CD14-positive monocyte (primary cell): Measurements from ENCODE around the gene CCDC85C. TPM values are rescaled to one million over a fixed set of nuclear protein-coding genes. Genes with fewer than 3 reads are reported as not detected.

ENCODE experiments used
- DNase-seq, 3 donors: peaks; one replicate each; pipeline ENCODE4 v3.0.0-alpha.2; 2011 to 2022
- H2AFZ ChIP-seq: 2 replicates; pipeline ENCODE4 v1.6.0; 2012; ENCODE audit warnings: mild to moderate bottlenecking, low read depth, low read length, inconsistent platforms; ENCODE audit not compliant: insufficient read depth, poor library complexity, severe bottlenecking
- H3K27ac ChIP-seq, 2 donors: 1 replicate in 1 of 2; 2 replicates in 1 of 2; pipeline ENCODE4 v1.5.1; 2012 to 2013; ENCODE audit warnings: low read length in 2 of 2, control low read depth in 1 of 2, inconsistent platforms in 1 of 2, low read depth in 1 of 2, mild to moderate bottlenecking in 1 of 2
- H3K27me3 ChIP-seq, 2 donors: one replicate each; pipeline versions ENCODE4 v1.6.0 to v1.6.1; 2011 to 2013; ENCODE audit warnings: low read length in 2 of 2; ENCODE audit not compliant: control insufficient read depth in 2 of 2, insufficient read depth in 2 of 2
- H3K36me3 ChIP-seq, 2 donors: replicated peaks in 1 of 2; 1 replicate in 1 of 2; 2 replicates in 1 of 2; pipeline versions ENCODE4 v1.5.1 to v1.6.1; 2012 to 2013; ENCODE audit warnings: low read length in 2 of 2, control low read depth in 1 of 2, inconsistent platforms in 1 of 2, mild to moderate bottlenecking in 1 of 2; ENCODE audit not compliant: insufficient read depth in 2 of 2, control insufficient read depth in 1 of 2
- H3K4me1 ChIP-seq, 2 donors: 1 replicate in 1 of 2; 2 replicates in 1 of 2; pipeline versions ENCODE4 v1.5.1 to v1.6.1; 2012 to 2013; ENCODE audit warnings: low read length in 2 of 2, control low read depth in 1 of 2, inconsistent platforms in 1 of 2, mild to moderate bottlenecking in 1 of 2, moderate library complexity in 1 of 2; ENCODE audit not compliant: insufficient read depth in 2 of 2, control insufficient read depth in 1 of 2
- H3K4me2 ChIP-seq: replicated peaks from 2 replicates; pipeline ENCODE3; 2012; ENCODE audit warnings: low read length, moderate library complexity, mild to moderate bottlenecking; ENCODE audit not compliant: poor library complexity, severe bottlenecking; ENCODE audit errors: extremely low read depth
- H3K4me3 ChIP-seq, 3 experiments: fragments of 200-600 bp in 1 of 3; sonication (generic) in 1 of 3; replicated peaks in 1 of 3; 1 replicate in 2 of 3; 2 replicates in 1 of 3; pipeline ENCODE4 v1.5.1; 2011 to 2013; ENCODE audit warnings: low read length in 3 of 3, mild to moderate bottlenecking in 3 of 3, control low read depth in 2 of 3, low read depth in 2 of 3, inconsistent platforms in 1 of 3, moderate library complexity in 1 of 3
- H3K79me2 ChIP-seq: 2 replicates; pipeline ENCODE4 v1.6.0; 2012; ENCODE audit warnings: mild to moderate bottlenecking, control low read depth, inconsistent platforms, low read length, moderate library complexity; ENCODE audit not compliant: insufficient read depth
- H3K9ac ChIP-seq: 2 replicates; pipeline ENCODE4 v1.6.0; 2017; ENCODE audit warnings: low read length, mild to moderate bottlenecking; ENCODE audit not compliant: insufficient read depth, poor library complexity, severe bottlenecking
- H3K9me3 ChIP-seq, 2 donors: replicated peaks in 1 of 2; 1 replicate in 1 of 2; 2 replicates in 1 of 2; pipeline versions ENCODE4 v1.5.1 to v1.6.1; 2012 to 2013; ENCODE audit warnings: low read length in 2 of 2, control low read depth in 1 of 2; ENCODE audit not compliant: control insufficient read depth in 1 of 2, insufficient read depth in 1 of 2
- H4K20me1 ChIP-seq: 2 replicates; pipeline ENCODE4 v1.6.0; 2012; ENCODE audit warnings: mild to moderate bottlenecking, low read length, control low read depth, moderate library complexity; ENCODE audit not compliant: insufficient read depth
- H3K27ac Mint-ChIP-seq, 7 donors: one replicate each; pipeline ENCODE4 v1.8.0; 2020; ENCODE audit warnings: mild to moderate bottlenecking in 7 of 7, mixed read lengths in 7 of 7, moderate library complexity in 6 of 7, inconsistent platforms in 2 of 7
- H3K27me3 Mint-ChIP-seq, 3 donors: one replicate each; pipeline ENCODE4 v1.8.0; 2021 to 2022; ENCODE audit warnings: low read depth in 3 of 3, mild to moderate bottlenecking in 3 of 3, mixed read lengths in 3 of 3, moderate library complexity in 3 of 3, inconsistent platforms in 1 of 3
- H3K36me3 Mint-ChIP-seq, 2 donors: one replicate each; pipeline ENCODE4 v1.8.0; 2020; ENCODE audit warnings: mixed read lengths in 2 of 2, inconsistent platforms in 1 of 2, mild to moderate bottlenecking in 1 of 2
- H3K4me1 Mint-ChIP-seq: one replicate; pipeline ENCODE4 v1.8.0; 2020; ENCODE audit warnings: mild to moderate bottlenecking, mixed read lengths
- H3K4me3 Mint-ChIP-seq, 2 donors: one replicate each; pipeline ENCODE4 v1.8.0; 2020; ENCODE audit warnings: mild to moderate bottlenecking in 2 of 2, mixed read lengths in 2 of 2, moderate library complexity in 1 of 2
- H3K9me3 Mint-ChIP-seq, 7 donors: one replicate each; pipeline ENCODE4 v1.8.0; 2020 to 2022; ENCODE audit warnings: mixed read lengths in 7 of 7, mild to moderate bottlenecking in 6 of 7, moderate library complexity in 6 of 7, inconsistent platforms in 2 of 7
- WGBS: methylation state at CpG from one replicate; pipeline ENCODE4 v1.1.5; 2013; ENCODE audit warnings: missing lambda C conversion rate; ENCODE audit not compliant: insufficient coverage; 5-methylcytosine and 5-hydroxymethylcytosine counted together
- intact Hi-C, 2 donors: fragments of 100-400 bp; cut with micrococcal nuclease; formaldehyde crosslinking; loops; one replicate each; pipeline versions ENCODE4 v1.15.0 to v1.15.1; 2023
- polyA plus RNA-seq, 3 donors: library from polyadenylated mRNA; depleted of rRNA in 1 of 3; unstranded in 2 of 3; stranded (reverse) in 1 of 3; fragments of 300-500 nt in 2 of 3; fragments of >200 nt in 1 of 3; fragmentation: Illumina TruSeq in 2 of 3; gene quantifications; 1 replicate in 2 of 3; 2 replicates in 1 of 3; pipeline ENCODE4 v1.2.3, GENCODE V29; 2012 to 2021
- TF ChIP-seq, protein P1 (sequence below): fragments of 200-600 bp; IDR thresholded peaks from one replicate; pipeline ENCODE4 v1.8.0; 2022; ENCODE audit warnings: antibody characterized with exemption, mild to moderate bottlenecking

Gene CCDC85C
- polyA plus RNA-seq, 3 donors = under 0.01 to 0.03 TPM; not detected in 1

DNA sequence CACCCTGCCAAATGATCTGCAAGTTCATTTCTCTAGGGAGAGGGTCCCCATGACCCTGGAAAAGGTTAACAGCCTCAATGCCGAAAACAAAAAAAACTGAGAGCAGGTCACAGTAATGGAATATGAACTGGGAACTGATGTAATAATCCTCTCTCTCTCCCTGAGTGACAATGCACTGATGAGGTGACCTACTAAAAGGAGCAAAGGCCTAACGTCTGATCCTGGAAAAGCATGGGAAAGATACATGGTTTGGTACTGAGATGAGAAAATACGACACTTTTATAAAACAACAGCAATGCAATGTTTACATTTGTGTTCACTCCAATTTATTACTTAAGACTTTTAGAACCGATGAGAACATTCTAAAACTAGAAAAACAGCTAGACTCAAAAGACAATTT is 151.0 kb downstream of the CCDC85C start:
- peaks cover 75 to 86% of the 10 kb centered on the region in 2 donors for H3K36me3 Mint-ChIP-seq
- no peaks in the 10 kb centered on the region for H3K4me1 Mint-ChIP-seq

DNA sequence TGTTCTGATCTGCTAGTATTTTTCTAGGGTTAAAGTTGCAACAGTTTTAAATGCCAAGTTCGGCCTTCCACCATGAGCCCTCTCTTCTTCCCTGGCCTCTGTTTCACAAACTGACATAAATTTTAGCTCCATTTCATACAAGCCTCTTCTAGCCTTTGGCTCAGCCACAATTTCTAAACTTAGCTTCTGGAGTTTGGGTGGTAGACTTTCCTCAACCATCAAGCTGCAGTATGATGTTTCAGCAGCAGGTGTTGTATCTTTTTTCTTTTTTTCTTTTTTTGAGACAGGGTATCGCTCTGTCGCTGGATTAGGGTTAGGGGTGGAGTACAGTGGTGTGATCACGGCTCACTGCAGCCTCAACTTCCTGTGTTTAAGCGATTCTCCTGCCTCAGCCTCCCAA is 152.8 kb downstream of the CCDC85C start:
- TF ChIP-seq, protein P1, sequence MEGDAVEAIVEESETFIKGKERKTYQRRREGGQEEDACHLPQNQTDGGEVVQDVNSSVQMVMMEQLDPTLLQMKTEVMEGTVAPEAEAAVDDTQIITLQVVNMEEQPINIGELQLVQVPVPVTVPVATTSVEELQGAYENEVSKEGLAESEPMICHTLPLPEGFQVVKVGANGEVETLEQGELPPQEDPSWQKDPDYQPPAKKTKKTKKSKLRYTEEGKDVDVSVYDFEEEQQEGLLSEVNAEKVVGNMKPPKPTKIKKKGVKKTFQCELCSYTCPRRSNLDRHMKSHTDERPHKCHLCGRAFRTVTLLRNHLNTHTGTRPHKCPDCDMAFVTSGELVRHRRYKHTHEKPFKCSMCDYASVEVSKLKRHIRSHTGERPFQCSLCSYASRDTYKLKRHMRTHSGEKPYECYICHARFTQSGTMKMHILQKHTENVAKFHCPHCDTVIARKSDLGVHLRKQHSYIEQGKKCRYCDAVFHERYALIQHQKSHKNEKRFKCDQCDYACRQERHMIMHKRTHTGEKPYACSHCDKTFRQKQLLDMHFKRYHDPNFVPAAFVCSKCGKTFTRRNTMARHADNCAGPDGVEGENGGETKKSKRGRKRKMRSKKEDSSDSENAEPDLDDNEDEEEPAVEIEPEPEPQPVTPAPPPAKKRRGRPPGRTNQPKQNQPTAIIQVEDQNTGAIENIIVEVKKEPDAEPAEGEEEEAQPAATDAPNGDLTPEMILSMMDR = no peak
- H4K20me1 ChIP-seq = peaks cover 5% of the 10 kb centered on the region
- H3K36me3 Mint-ChIP-seq = peaks cover 78 to 90% of the 10 kb centered on the region in 2 donors
- no peaks in the 10 kb centered on the region for H3K9me3 Mint-ChIP-seq
- no peak overlapping the region for H3K9ac ChIP-seq
- no peak overlapping the region for H2AFZ ChIP-seq
- H3K4me2 ChIP-seq = no peak overlapping the region
- no peak overlapping the region for H3K27ac ChIP-seq
- H3K4me1 ChIP-seq = no peaks in the 10 kb centered on the region
- no peaks in the 10 kb centered on the region for H3K9me3 ChIP-seq
- no peaks in the 10 kb centered on the region for H3K27me3 ChIP-seq
- peak overlapping the region in 1 of 7 donors; percentile 15 for H3K27ac Mint-ChIP-seq
- H3K79me2 ChIP-seq = peaks cover 2% of the 10 kb centered on the region
- DNase-seq = no peak
- H3K4me1 Mint-ChIP-seq = no peaks in the 10 kb centered on the region
- WGBS = 100% methylated on average over 2 of the region's 5 CpGs
- H3K4me3 ChIP-seq = no peak overlapping the region
- no peaks in the 10 kb centered on the region for H3K27me3 Mint-ChIP-seq
- no peak overlapping the region for H3K4me3 Mint-ChIP-seq
- intact Hi-C loops = no loop called here
- H3K36me3 ChIP-seq = peaks cover 87 to 100% of the 10 kb centered on the region in 2 donors

More for the DNA sequence above, 151.0 kb downstream of the CCDC85C start:
- H3K27me3 Mint-ChIP-seq = no peaks in the 10 kb centered on the region
- TF ChIP-seq, protein P1 = no peak
- H2AFZ ChIP-seq = no peak overlapping the region
- intact Hi-C loops = no loop called here
- no peaks in the 10 kb centered on the region for H3K9me3 ChIP-seq
- H3K79me2 ChIP-seq = no peaks in the 10 kb centered on the region
- H3K9ac ChIP-seq = no peak overlapping the region
- H3K27me3 ChIP-seq = no peaks in the 10 kb centered on the region
- H4K20me1 ChIP-seq = peaks cover 5% of the 10 kb centered on the region
- peaks cover 87 to 100% of the 10 kb centered on the region in 2 donors for H3K36me3 ChIP-seq
- no CpG with 5 or more reads among the region's 4 CpGs for WGBS
- H3K4me2 ChIP-seq = no peak overlapping the region
- no peak overlapping the region for H3K4me3 Mint-ChIP-seq
- no peaks in the 10 kb centered on the region for H3K9me3 Mint-ChIP-seq
- no peak overlapping the region for H3K27ac Mint-ChIP-seq
- no peak overlapping the region for H3K4me3 ChIP-seq
- H3K4me1 ChIP-seq = no peaks in the 10 kb centered on the region
- no peak overlapping the region for H3K27ac ChIP-seq
- no peak for DNase-seq
